WTC11 (cell line): ENCODE data around the gene B4GALT3. TPM values are rescaled to one million over a fixed set of nuclear protein-coding genes. Genes with fewer than 3 reads are reported as not detected.

Experiments used
- ATAC-seq: fragments of 200-7000 bp; cut with Tn5 transposase; 2 replicates; pipeline ENCODE4 v1.10.0; 2021; ENCODE audit warnings: mild to moderate bottlenecking, moderate library complexity
- CTCF ChIA-PET: fragments of 300-600 bp; sonication (Branson Sonifier 250); formaldehyde crosslinking; loops from one replicate; lab custom pipeline; 2021; ENCODE audit warnings: antibody characterized with exemption; lab: Charles Lee
- POLR2A ChIA-PET: fragments of 350-600 bp; sonication (Branson Sonifier 250); formaldehyde crosslinking; loops from one replicate; lab custom pipeline; 2021; ENCODE audit warnings: antibody characterized with exemption; lab: Charles Lee
- DNase-seq: peaks from one replicate; pipeline ENCODE4 v3.0.0; 2021; ENCODE audit warnings: low spot score
- H3K27ac Mint-ChIP-seq: 2 replicates; pipeline ENCODE4 v1.8.0; 2021; ENCODE audit warnings: mixed read lengths
- H3K27me3 Mint-ChIP-seq: 2 replicates; pipeline ENCODE4 v1.8.0; 2021; ENCODE audit warnings: low read depth, mild to moderate bottlenecking, moderate library complexity, mixed read lengths
- H3K36me3 Mint-ChIP-seq: 2 replicates; pipeline ENCODE4 v1.8.0; 2021; ENCODE audit warnings: mixed read lengths
- H3K4me1 Mint-ChIP-seq: 2 replicates; pipeline ENCODE4 v1.8.0; 2022; ENCODE audit warnings: mixed read lengths
- H3K4me3 Mint-ChIP-seq: 2 replicates; pipeline ENCODE4 v1.8.0; 2021; ENCODE audit warnings: mild to moderate bottlenecking, moderate library complexity, mixed read lengths
- H3K9me3 Mint-ChIP-seq: 2 replicates; pipeline ENCODE4 v1.8.0; 2021; ENCODE audit warnings: mixed read lengths
- ATF1 ChIP-seq: sonication (generic); formaldehyde crosslinking; IDR thresholded peaks from 2 replicates; pipeline ENCODE4 v1.8.1; 2023; ENCODE audit warnings: mild to moderate bottlenecking, moderate library complexity, missing genetic modification reagents
- CREB1 ChIP-seq: sonication (generic); formaldehyde crosslinking; IDR thresholded peaks from 2 replicates; pipeline ENCODE4 v1.8.0; 2023; ENCODE audit warnings: mild to moderate bottlenecking, missing genetic modification reagents
- EMX1 ChIP-seq: fragments of 250-450 bp; sonication (Bioruptor Pico); IDR thresholded peaks from 2 replicates; pipeline ENCODE4 v1.8.0; 2021; ENCODE audit warnings: mild to moderate bottlenecking
- ETV6 ChIP-seq: sonication (generic); formaldehyde crosslinking; IDR thresholded peaks from 2 replicates; pipeline ENCODE4 v1.8.1; 2022; ENCODE audit warnings: mild to moderate bottlenecking, missing genetic modification reagents
- FOXP1 ChIP-seq: sonication (generic); formaldehyde crosslinking; IDR thresholded peaks from 2 replicates; pipeline ENCODE4 v1.8.0; 2022; ENCODE audit warnings: missing genetic modification reagents, mild to moderate bottlenecking, moderate library complexity, borderline replicate concordance
- GABPB1 ChIP-seq: sonication (generic); formaldehyde crosslinking; IDR thresholded peaks from 2 replicates; pipeline ENCODE4 v1.8.1; 2023; ENCODE audit warnings: mild to moderate bottlenecking, missing genetic modification reagents
- GTF2I ChIP-seq: fragments of 250-450 bp; sonication (Bioruptor Pico); conservative IDR thresholded peaks from 2 replicates; pipeline ENCODE4 v1.4.0; 2021; ENCODE audit warnings: mild to moderate bottlenecking
- HMGA2 ChIP-seq: fragments of 250-450 bp; sonication (Bioruptor Pico); IDR thresholded peaks from 2 replicates; pipeline ENCODE4 v1.4.0; 2021; ENCODE audit warnings: mild to moderate bottlenecking, moderate library complexity
- IRF1 ChIP-seq: sonication (generic); formaldehyde crosslinking; IDR thresholded peaks from 2 replicates; pipeline ENCODE4 v1.8.0; 2023; ENCODE audit warnings: missing genetic modification reagents
- KAT7 ChIP-seq: sonication (generic); formaldehyde crosslinking; IDR thresholded peaks from 2 replicates; pipeline ENCODE4 v1.8.1; 2023; ENCODE audit warnings: missing genetic modification reagents, mild to moderate bottlenecking, borderline replicate concordance
- MLX ChIP-seq: sonication (generic); formaldehyde crosslinking; IDR thresholded peaks from 2 replicates; pipeline ENCODE4 v1.8.1; 2023; ENCODE audit warnings: mild to moderate bottlenecking, missing genetic modification reagents, moderate library complexity
- MXD4 ChIP-seq: fragments of 250-450 bp; sonication (Bioruptor Pico); IDR thresholded peaks from 2 replicates; pipeline ENCODE4 v1.8.0; 2021; ENCODE audit warnings: mild to moderate bottlenecking, moderate library complexity, borderline replicate concordance
- NFATC4 ChIP-seq: fragments of 250-450 bp; sonication (Bioruptor Pico); IDR thresholded peaks from 2 replicates; pipeline ENCODE4 v1.9.0; 2021; ENCODE audit warnings: mild to moderate bottlenecking
- OVOL2 ChIP-seq: fragments of 250-450 bp; sonication (Bioruptor Pico); IDR thresholded peaks from 2 replicates; pipeline ENCODE4 v1.9.0; 2021; ENCODE audit warnings: mild to moderate bottlenecking, borderline replicate concordance
- PRDM15 ChIP-seq: sonication (generic); formaldehyde crosslinking; IDR thresholded peaks from 2 replicates; pipeline ENCODE4 v1.8.0; 2022; ENCODE audit warnings: missing genetic modification reagents
- RELA ChIP-seq: sonication (generic); formaldehyde crosslinking; IDR thresholded peaks from 2 replicates; pipeline ENCODE4 v1.8.1; 2022; ENCODE audit warnings: missing genetic modification reagents, mild to moderate bottlenecking, borderline replicate concordance
- USF1 ChIP-seq: sonication (generic); formaldehyde crosslinking; IDR thresholded peaks from 2 replicates; pipeline ENCODE4 v1.8.0; 2022; ENCODE audit warnings: mild to moderate bottlenecking, missing genetic modification reagents
- ZNF121 ChIP-seq: sonication (generic); formaldehyde crosslinking; IDR thresholded peaks from 2 replicates; pipeline ENCODE4 v1.8.0; 2023; ENCODE audit warnings: missing genetic modification reagents
- ZNF396 ChIP-seq: fragments of 250-450 bp; sonication (Bioruptor Pico); IDR thresholded peaks from 2 replicates; pipeline ENCODE4 v1.8.0; 2021; ENCODE audit warnings: mild to moderate bottlenecking, moderate library complexity, borderline replicate concordance
- ZNF423 ChIP-seq: fragments of 250-450 bp; sonication (Bioruptor Pico); IDR thresholded peaks from 2 replicates; pipeline ENCODE4 v2.1.2; 2022; ENCODE audit warnings: mild to moderate bottlenecking, moderate library complexity
- ZNF425 ChIP-seq: fragments of 250-450 bp; sonication (Bioruptor Pico); conservative IDR thresholded peaks from 2 replicates; pipeline ENCODE4 v1.9.0; 2021; ENCODE audit warnings: mild to moderate bottlenecking
- ZNF671 ChIP-seq: fragments of 250-450 bp; sonication (Bioruptor Pico); IDR thresholded peaks from 2 replicates; pipeline ENCODE4 v1.8.0; 2021; ENCODE audit warnings: mild to moderate bottlenecking
- total RNA-seq: library from RNA; stranded (reverse); gene quantifications from 3 replicates; pipeline ENCODE4 v1.2.3, GENCODE V29; 2021

B4GALT3 gene
- total RNA-seq, 1 experiment from 2014 or later = 40.1 TPM

- H3K4me1 Mint-ChIP-seq = peaks cover 13% of the 10 kb centered on the region
- no peaks in the 10 kb centered on the region for H3K9me3 Mint-ChIP-seq
- H3K27me3 Mint-ChIP-seq = no peaks in the 10 kb centered on the region
- H3K27ac Mint-ChIP-seq = no peak overlapping the region
- TF ChIP-seq ZNF423 (CRISPR knock-in tag) (no peak), PRDM15 (no peak), ZNF121 (CRISPR knock-in tag) (no peak), OVOL2 (CRISPR knock-in tag) (no peak), HMGA2 (CRISPR knock-in tag) (no peak)
- DNase-seq (no peak), ATAC-seq (no peak)
- H3K4me3 Mint-ChIP-seq = peak overlapping the region; percentile 79
- peaks cover 21% of the 10 kb centered on the region for H3K36me3 Mint-ChIP-seq
- ChIA-PET CTCF (interaction anchor here (0.6 to 2.8 kb wide), 22 partner anchors 7 to 275 kb away, joined by 3 to 41 read pairs (median 5); partner anchors contain the start of genes ADAMTS4, B4GALT3, DEDD and F11R), POLR2A (interaction anchor here (1.7 to 2.5 kb wide), 2 partner anchors 12 to 32 kb away, joined by 8 to 13 read pairs; partner anchors contain the start of genes DEDD and UFC1)
Measured at GRCh38 chr1:161164901-161165610, 12.3 kb downstream of the B4GALT3 start.

GRCh38 chr1:161163793-161164192 is 13.5 kb downstream of the B4GALT3 start:
- no peaks in the 10 kb centered on the region for H3K9me3 Mint-ChIP-seq
- H3K4me1 Mint-ChIP-seq = peaks cover 19% of the 10 kb centered on the region
- H3K36me3 Mint-ChIP-seq = peaks cover 15% of the 10 kb centered on the region
- ChIA-PET CTCF (no interaction called here), POLR2A (no interaction called here)
- no peak overlapping the region for H3K27ac Mint-ChIP-seq
- H3K4me3 Mint-ChIP-seq = no peak overlapping the region
- H3K27me3 Mint-ChIP-seq = no peaks in the 10 kb centered on the region
- no peak for TF ChIP-seq GTF2I (CRISPR knock-in tag)
- no peak for TF ChIP-seq FOXP1 (CRISPR knock-in tag)
- DNase-seq = no peak
- ATAC-seq = no peak

GRCh38 chr1:161162806-161163205 is 14.5 kb downstream of the B4GALT3 start:
- DNase-seq (no peak), ATAC-seq (no peak)
- no peaks in the 10 kb centered on the region for H3K9me3 Mint-ChIP-seq
- ChIA-PET CTCF (no interaction called here), POLR2A (no interaction called here)
- no peak for TF ChIP-seq ZNF671 (CRISPR knock-in tag)
- TF ChIP-seq ZNF425 (CRISPR knock-in tag) = no peak
- no peak for TF ChIP-seq ZNF396 (CRISPR knock-in tag)
- TF ChIP-seq RELA = no peak
- no peak for TF ChIP-seq CREB1 (CRISPR knock-in tag)
- no peak for TF ChIP-seq GABPB1 (CRISPR knock-in tag)
- no peak overlapping the region for H3K27ac Mint-ChIP-seq
- H3K27me3 Mint-ChIP-seq = no peaks in the 10 kb centered on the region
- H3K4me3 Mint-ChIP-seq = no peak overlapping the region
- H3K36me3 Mint-ChIP-seq = peaks cover 15% of the 10 kb centered on the region
- peaks cover 28% of the 10 kb centered on the region for H3K4me1 Mint-ChIP-seq

GRCh38 chr1:161162052-161162451 is 15.3 kb downstream of the B4GALT3 start:
- H3K27me3 Mint-ChIP-seq = no peaks in the 10 kb centered on the region
- CTCF ChIA-PET = no interaction called here
- H3K27ac Mint-ChIP-seq = 0 out of 2 replicates have a peak overlapping the region, but pooled peaks have one; percentile 15
- peaks cover 26% of the 10 kb centered on the region for H3K4me1 Mint-ChIP-seq
- H3K36me3 Mint-ChIP-seq = peaks cover 21% of the 10 kb centered on the region
- POLR2A ChIA-PET = interaction anchor here (1.0 kb wide), 1 partner anchor 27 kb away, joined by 3 read pairs; no protein-coding TSS in a partner anchor
- no peaks in the 10 kb centered on the region for H3K9me3 Mint-ChIP-seq
- ATAC-seq (no peak), DNase-seq (no peak)
- H3K4me3 Mint-ChIP-seq = no peak overlapping the region
- TF ChIP-seq MXD4 (CRISPR knock-in tag) (no peak), MLX (CRISPR knock-in tag) (no peak), USF1 (no peak), EMX1 (CRISPR knock-in tag) (no peak), KAT7 (no peak), NFATC4 (CRISPR knock-in tag) (no peak), RELA (no peak), ETV6 (CRISPR knock-in tag) (no peak), OVOL2 (CRISPR knock-in tag) (no peak), ATF1 (no peak), IRF1 (CRISPR knock-in tag) (no peak)
